Thoracic aorta (tissue), 2 donors: Measurements from ENCODE around the gene CD48. TPM values are rescaled to one million over a fixed set of nuclear protein-coding genes. Genes with fewer than 3 reads are reported as not detected.

Experiments
- ATAC-seq: fragments of 150-250 bp; one replicate; pipeline ENCODE4 v1.8.0; 2017; ENCODE audit warnings: low read depth; ENCODE audit not compliant: insufficient number of reproducible peaks, low FRiP score
- DNase-seq: peaks from one replicate; pipeline ENCODE4 v3.0.0-alpha.2; 2020; ENCODE audit warnings: low spot score
- H3K27ac ChIP-seq, 2 donors: fragments of 200-600 bp; sonication (generic); 1 replicate in 1 of 2; 2 replicates in 1 of 2; pipeline ENCODE4 v1.5.1; 2016; ENCODE audit warnings: mild to moderate bottlenecking in 2 of 2, moderate library complexity in 2 of 2
- H3K27me3 ChIP-seq: fragments of 200-600 bp; sonication (generic); replicated peaks from 2 replicates; pipeline ENCODE4 v1.6.0; 2016; ENCODE audit warnings: mild to moderate bottlenecking; ENCODE audit not compliant: insufficient read depth
- H3K36me3 ChIP-seq: fragments of 200-600 bp; sonication (generic); one replicate; pipeline ENCODE4 v1.5.1; 2016
- H3K4me1 ChIP-seq, 2 donors: fragments of 200-600 bp; sonication (generic); 1 replicate in 1 of 2; 2 replicates in 1 of 2; pipeline versions ENCODE4 v1.5.1 to v1.6.0; 2016; ENCODE audit warnings: low read depth in 2 of 2, mild to moderate bottlenecking in 1 of 2; ENCODE audit not compliant: control insufficient read depth in 1 of 2
- H3K4me3 ChIP-seq: fragments of 200-600 bp; sonication (generic); 2 replicates; pipeline ENCODE4 v1.5.1; 2016; ENCODE audit warnings: mild to moderate bottlenecking
- H3K9me3 ChIP-seq: fragments of 200-600 bp; sonication (generic); 2 replicates; pipeline ENCODE4 v1.5.1; 2016
- CTCF ChIP-seq: fragments of 200-600 bp; sonication (generic); IDR thresholded peaks from one replicate; pipeline ENCODE4 v1.5.1; 2019; ENCODE audit warnings: antibody characterized with exemption
- total RNA-seq, 2 donors: library from RNA; depleted of rRNA; stranded (reverse); fragments of >200 nt; gene quantifications; one replicate each; pipeline versions ENCODE4 v1.1.0 to v1.2.3, GENCODE V29; 2016

CD48 gene
- total RNA-seq, 2 donors from 2014 or later: 9.0 to 9.9 TPM

GRCh38 chr1:160647329-160647720 lies 64.3 kb downstream of the CD48 start:
- Histone ChIP-seq H3K9me3 (no peaks in the 10 kb centered on the region), H3K27me3 (no peaks in the 10 kb centered on the region), H3K36me3 (no peaks in the 10 kb centered on the region), H3K4me1 (no peaks in the 10 kb centered on the region), H3K27ac (no peak overlapping the region), H3K4me3 (no peak overlapping the region)
- ATAC-seq: no peak
- no peak for TF ChIP-seq CTCF
- DNase-seq: no peak

- peak within 1 kb of the TSS; percentile 36 for H3K4me3 ChIP-seq
- H3K27me3 ChIP-seq: no peaks in the 10 kb centered on the region
- ATAC-seq: no peak
- H3K27ac ChIP-seq: no peak within 1 kb of the TSS
- no peaks in the 10 kb centered on the region for H3K9me3 ChIP-seq
- H3K36me3 ChIP-seq: no peaks in the 10 kb centered on the region
- TF ChIP-seq CTCF: no peak
- no peak for DNase-seq
- H3K4me1 ChIP-seq: no peaks in the 10 kb centered on the region
Measured at GRCh38 chr1:160646711-160647328, 64.8 kb downstream of the CD48 start, which contains the start of gene SLAMF1. Gene SLAMF1 (minus strand): TSS chr1:160647044. CDS start chr1:160646945, 99 bp downstream.

GRCh38 chr1:160646180-160646579 lies 65.4 kb downstream of the CD48 start:
- no peak for TF ChIP-seq CTCF
- Histone ChIP-seq H3K27ac (no peak overlapping the region), H3K4me3 (peak overlapping the region; percentile 36)

GRCh38 chr1:160645386-160646130 lies 66.1 kb downstream of the CD48 start:
- H3K4me3 ChIP-seq: peak overlapping the region; percentile 5

More at GRCh38 chr1:160646180-160646579, 65.4 kb downstream of the CD48 start:
- Histone ChIP-seq H3K27me3 (no peaks in the 10 kb centered on the region), H3K9me3 (no peaks in the 10 kb centered on the region), H3K4me1 (no peaks in the 10 kb centered on the region), H3K36me3 (no peaks in the 10 kb centered on the region)
- no peak for DNase-seq
- no peak for ATAC-seq

More at GRCh38 chr1:160645386-160646130, 66.1 kb downstream of the CD48 start:
- Histone ChIP-seq H3K36me3 (no peaks in the 10 kb centered on the region), H3K9me3 (no peaks in the 10 kb centered on the region), H3K27me3 (no peaks in the 10 kb centered on the region), H3K4me1 (no peaks in the 10 kb centered on the region), H3K27ac (no peak overlapping the region)
- no peak for TF ChIP-seq CTCF
- DNase-seq (no peak), ATAC-seq (no peak)
